Fibroblast of mammary gland (primary cell): Measurements from ENCODE around the gene LRRK1.

Experiments
- DNase-seq: peaks from one replicate; pipeline ENCODE4 v3.0.0-alpha.2; 2010; ENCODE audit warnings: low read depth
- H3K4me3 ChIP-seq: 2 replicates; pipeline ENCODE4 v1.5.1; 2011; ENCODE audit warnings: low read depth, mild to moderate bottlenecking, low read length, moderate library complexity; ENCODE audit not compliant: control insufficient read depth
- CTCF ChIP-seq: conservative IDR thresholded peaks from 2 replicates; pipeline ENCODE4 v1.5.1; 2011; ENCODE audit warnings: low read depth, low read length, inconsistent platforms; ENCODE audit not compliant: control insufficient read depth, insufficient read depth

The LRRK1 gene

GRCh38 chr15:101084801-101085200, 165.6 kb downstream of the LRRK1 start:
- no peak for TF ChIP-seq CTCF
- DNase-seq = no peak
- no peak overlapping the region for H3K4me3 ChIP-seq

GRCh38 chr15:101085311-101085700, 166.1 kb downstream of the LRRK1 start:
- no peak for TF ChIP-seq CTCF
- H3K4me3 ChIP-seq = no peak overlapping the region
- DNase-seq = no peak

GRCh38 chr15:101086394-101087171, 167.4 kb downstream of the LRRK1 start:
- no peak overlapping the region for H3K4me3 ChIP-seq
- TF ChIP-seq CTCF = no peak
- no peak for DNase-seq

GRCh38 chr15:101087172-101087769, 168.1 kb downstream of the LRRK1 start:
- no peak for DNase-seq
- no peak for TF ChIP-seq CTCF
- no peak overlapping the region for H3K4me3 ChIP-seq

GRCh38 chr15:101088271-101088670, 169.1 kb downstream of the LRRK1 start:
- DNase-seq = no peak
- TF ChIP-seq CTCF = no peak
- H3K4me3 ChIP-seq = no peak overlapping the region

- peak; percentile 51 for TF ChIP-seq CTCF
- peak; percentile 51 for DNase-seq
- peak overlapping the region; percentile 45 for H3K4me3 ChIP-seq
These were observed 169.8 kb downstream of the LRRK1 start for GRCh38 chr15:101088788-101089578.
